Left lung (tissue), 10 donors: ENCODE results near the gene WDR46. TPM values are rescaled to one million over a fixed set of nuclear protein-coding genes. Genes with fewer than 3 reads are reported as not detected.

Source experiments
- ATAC-seq: fragments of 200-7000 bp; cut with Tn5 transposase; one replicate; pipeline ENCODE4 v1.9.1; 2020; ENCODE audit warnings: moderate library complexity
- DNase-seq, 4 donors: peaks; one replicate each; pipeline ENCODE4 v3.0.0-alpha.2; 2013 to 2020
- H3K27ac ChIP-seq, 2 donors: fragments of 200-600 bp; sonication (generic) in 1 of 2; one replicate each; pipeline versions ENCODE4 v1.5.0 to v1.8.0; 2020 to 2021
- H3K27me3 ChIP-seq, 2 donors: fragments of 200-600 bp; sonication (generic) in 1 of 2; one replicate each; pipeline versions ENCODE4 v1.5.0 to v1.8.0; 2020 to 2021
- H3K36me3 ChIP-seq, 2 donors: fragments of 200-600 bp; sonication (generic) in 1 of 2; one replicate each; pipeline versions ENCODE4 v1.5.0 to v1.8.0; 2020 to 2021
- H3K4me1 ChIP-seq, 2 donors: fragments of 200-600 bp; one replicate each; pipeline ENCODE4 v1.8.0; 2021
- H3K4me3 ChIP-seq, 2 donors: fragments of 200-600 bp; sonication (generic) in 1 of 2; one replicate each; pipeline versions ENCODE4 v1.5.0 to v1.8.0; 2020 to 2021; ENCODE audit warnings: mild to moderate bottlenecking in 1 of 2
- H3K9me3 ChIP-seq, 2 donors: fragments of 200-600 bp; sonication (generic) in 1 of 2; one replicate each; pipeline versions ENCODE4 v1.5.0 to v1.8.0; 2020 to 2021
- CTCF ChIP-seq, 2 donors: fragments of 200-600 bp; sonication (generic) in 1 of 2; IDR thresholded peaks; one replicate each; pipeline versions ENCODE4 v1.5.0 to v1.8.0; 2021; ENCODE audit warnings: antibody characterized with exemption in 2 of 2
- intact Hi-C, 2 donors: fragments of 100-400 bp; cut with DNase I; formaldehyde crosslinking; loops; one replicate each; pipeline versions ENCODE4 v1.11.2 to v1.14.2; 2022
- polyA plus RNA-seq, 6 donors: library from polyadenylated mRNA; unstranded; fragments of 120-200 nt; gene quantifications; one replicate each; pipeline ENCODE4 v1.2.1, GENCODE V29; 2013; ENCODE audit not compliant: insufficient read length in 6 of 6
- total RNA-seq, 2 donors: library from RNA; stranded (reverse); fragmentation: NEBNext Ultra II Directional; extraction: Animal tissue kit (Norgen Biotek cat#: 25700); gene quantifications; one replicate each; pipeline ENCODE4 v1.2.1, GENCODE V29; 2021
- donor health status: DM: no; HTN: yes; CAD: no.
- donor health status: DM: no; HTN: no; CAD: no.

Gene WDR46
- total and polyA plus RNA-seq, 8 donors = 26.6 to 89.8 (median 64.2) TPM

- DNase-seq = no peak
- intact Hi-C loops = no loop called here
- peak overlapping the region in 1 of 2 donors; percentile 87 for H3K4me3 ChIP-seq
- peaks cover 0 to 53% of the 10 kb centered on the region in 2 donors for H3K36me3 ChIP-seq
- H3K27ac ChIP-seq = no peak overlapping the region
- H3K27me3 ChIP-seq = no peaks in the 10 kb centered on the region
- H3K9me3 ChIP-seq = no peaks in the 10 kb centered on the region
- peaks cover 41 to 81% of the 10 kb centered on the region in 2 donors for H3K4me1 ChIP-seq
- no peak for TF ChIP-seq CTCF (IDR thresholded peaks at IDR 0.05)
- ATAC-seq = no peak
These were observed 14.8 kb downstream of the WDR46 start for GRCh38 chr6:33273924-33274902.

DNA sequence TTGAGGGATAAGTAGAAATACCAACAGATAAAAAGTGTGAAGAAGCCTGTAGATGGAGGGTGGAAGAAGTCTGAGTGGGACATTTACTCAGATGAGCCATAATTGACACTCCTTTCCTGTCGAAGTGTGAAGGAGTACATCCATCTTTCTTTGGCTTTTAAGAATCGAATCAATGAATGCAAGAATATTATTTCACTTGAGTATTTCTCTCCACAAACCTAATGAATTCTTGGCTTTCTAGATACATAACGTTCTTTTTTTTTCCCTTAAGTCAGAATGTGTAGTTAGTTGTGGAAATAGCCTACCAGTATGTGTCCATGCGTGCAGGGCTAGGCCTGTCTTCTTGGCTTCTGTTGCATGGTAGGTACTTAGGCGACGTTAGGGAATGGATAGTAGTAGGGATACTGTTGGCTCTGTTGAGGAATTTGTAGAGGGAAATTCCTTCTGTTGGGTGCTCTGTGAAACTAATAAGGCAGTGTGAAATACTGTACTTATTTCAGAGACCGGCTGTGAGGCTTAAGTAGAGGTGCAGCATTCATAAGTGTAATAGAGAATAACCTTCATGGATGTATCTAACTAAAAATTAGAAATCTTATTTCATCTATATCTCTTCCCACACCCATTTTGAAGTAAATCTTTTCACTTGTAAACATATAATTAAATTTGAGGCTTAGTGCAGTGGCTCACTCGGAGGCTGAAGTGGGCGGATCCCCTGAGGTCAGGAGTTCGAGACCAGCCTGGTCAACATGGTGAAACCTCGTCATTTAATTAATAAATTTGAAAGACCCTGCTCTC lies 15.7 kb downstream of the WDR46 start:
- Histone ChIP-seq H3K4me3 (peak overlapping the region; percentile 69 to 87), H3K36me3 (peaks cover 0 to 53% of the 10 kb centered on the region in 2 donors), H3K27ac (peak overlapping the region in 1 of 2 donors; percentile 94), H3K9me3 (no peaks in the 10 kb centered on the region), H3K4me1 (peaks cover 41 to 72% of the 10 kb centered on the region in 2 donors), H3K27me3 (no peaks in the 10 kb centered on the region)
- ATAC-seq (no peak), DNase-seq (no peak)
- intact Hi-C loops = no loop called here
- TF ChIP-seq CTCF (IDR thresholded peaks at IDR 0.05) = no peak

GRCh38 chr6:33272275-33273128 lies 16.5 kb downstream of the WDR46 start:
- peak; percentile 5 for ATAC-seq
- Histone ChIP-seq H3K4me1 (peaks cover 41 to 64% of the 10 kb centered on the region in 2 donors), H3K4me3 (peak overlapping the region; percentile 69 to 87), H3K9me3 (no peaks in the 10 kb centered on the region), H3K27ac (peak overlapping the region; percentile 94 to 98), H3K36me3 (peaks cover 0 to 56% of the 10 kb centered on the region in 2 donors), H3K27me3 (no peaks in the 10 kb centered on the region)
- intact Hi-C loops = no loop called here
- no peak for DNase-seq
- TF ChIP-seq CTCF (IDR thresholded peaks at IDR 0.05) = no peak

- Histone ChIP-seq H3K9me3 (no peaks in the 10 kb centered on the region), H3K36me3 (peaks cover 0 to 63% of the 10 kb centered on the region in 2 donors), H3K4me1 (peaks cover 41 to 57% of the 10 kb centered on the region in 2 donors), H3K27ac (peak within 1 kb of the TSS; percentile 94 to 98), H3K4me3 (peak within 1 kb of the TSS; percentile 69 to 87), H3K27me3 (no peaks in the 10 kb centered on the region)
- intact Hi-C loops = no loop called here
- no peak for TF ChIP-seq CTCF (IDR thresholded peaks at IDR 0.05)
- DNase-seq = peak; percentile 91 to 98 (median 96)
- ATAC-seq = peak; percentile 92
These were observed 17.4 kb downstream of the WDR46 start, which contains the start of the genes RPS18 and VPS52 for GRCh38 chr6:33271468-33272274. TSS of gene RPS18 (plus strand) at chr6:33272075. CDS start at chr6:33272120, 45 bp downstream. TSS of gene VPS52 (minus strand) at chr6:33271876. CDS start at chr6:33271675, 201 bp downstream.
